T-helper 17 cell (primary cell): ENCODE data around the gene GALM. TPM values are rescaled to one million over a fixed set of nuclear protein-coding genes. Genes with fewer than 3 reads are reported as not detected.

ENCODE experiments used
- ATAC-seq: fragments of 150-1000 bp; cut with Tn5 transposase; 2 replicates; pipeline ENCODE4 v1.10.0; 2021; ENCODE audit warnings: mild to moderate bottlenecking, moderate library complexity
- DNase-seq, 3 donors: peaks; one replicate each; pipeline versions ENCODE4 v3.0.0 to v3.0.0-alpha.2; 2020 to 2021
- H3K9me3 ChIP-seq: one replicate; pipeline ENCODE4 v1.7.0; 2013; ENCODE audit warnings: low read length, mild to moderate bottlenecking; ENCODE audit not compliant: control insufficient read depth, poor library complexity, severe bottlenecking
- H3K27ac Mint-ChIP-seq: one replicate; pipeline ENCODE4 v1.8.0; 2022; ENCODE audit warnings: mild to moderate bottlenecking, moderate library complexity, mixed read lengths
- H3K27me3 Mint-ChIP-seq: one replicate; pipeline ENCODE4 v1.8.0; 2022; ENCODE audit warnings: mixed read lengths
- H3K36me3 Mint-ChIP-seq: one replicate; pipeline ENCODE4 v1.8.0; 2022; ENCODE audit warnings: low read depth, mixed read lengths
- H3K4me1 Mint-ChIP-seq: one replicate; pipeline ENCODE4 v1.8.0; 2022; ENCODE audit warnings: mild to moderate bottlenecking, mixed read lengths
- H3K4me3 Mint-ChIP-seq: one replicate; pipeline ENCODE4 v1.8.0; 2022; ENCODE audit warnings: mild to moderate bottlenecking, moderate library complexity, mixed read lengths
- total RNA-seq, 4 donors: library from RNA in 2 of 4; stranded (reverse) in 2 of 4; gene quantifications; one replicate each; pipeline ENCODE4 v1.2.3 and lab custom pipeline; 2022 to 2026

The GALM gene
- total RNA-seq, 2 donors from 2014 or later, result 18.5 to 28.3 TPM

GRCh38 chr2:38765551-38765950, 99.6 kb downstream of the GALM start:
- ATAC-seq (no peak), DNase-seq (no peak)
- no peaks in the 10 kb centered on the region for H3K9me3 ChIP-seq
- Mint-ChIP-seq H3K36me3 (no peaks in the 10 kb centered on the region), H3K4me3 (no peak overlapping the region), H3K27ac (no peak overlapping the region), H3K4me1 (no peaks in the 10 kb centered on the region), H3K27me3 (no peaks in the 10 kb centered on the region)

GRCh38 chr2:38771632-38772031, 105.7 kb downstream of the GALM start:
- no peak for DNase-seq
- no peak overlapping the region for H3K4me3 Mint-ChIP-seq
- ATAC-seq, result no peak
- no peak overlapping the region for H3K27ac Mint-ChIP-seq
- H3K4me1 Mint-ChIP-seq, result no peaks in the 10 kb centered on the region
- H3K27me3 Mint-ChIP-seq, result peaks cover 22% of the 10 kb centered on the region
- no peaks in the 10 kb centered on the region for H3K36me3 Mint-ChIP-seq
- no peaks in the 10 kb centered on the region for H3K9me3 ChIP-seq

- H3K4me1 Mint-ChIP-seq, result peaks cover 7% of the 10 kb centered on the region
- no peak for DNase-seq
- peak overlapping the region; percentile 7 for H3K4me3 Mint-ChIP-seq
- H3K27ac Mint-ChIP-seq, result no peak overlapping the region
- H3K36me3 Mint-ChIP-seq, result no peaks in the 10 kb centered on the region
- ATAC-seq, result no peak
- H3K9me3 ChIP-seq, result no peaks in the 10 kb centered on the region
- peaks cover 22% of the 10 kb centered on the region for H3K27me3 Mint-ChIP-seq
Observed at GRCh38 chr2:38775097-38775920, 109.4 kb downstream of the GALM start.

GRCh38 chr2:38775921-38776225, 110.0 kb downstream of the GALM start:
- Mint-ChIP-seq H3K27ac (no peak overlapping the region), H3K27me3 (peaks cover 22% of the 10 kb centered on the region), H3K36me3 (no peaks in the 10 kb centered on the region), H3K4me1 (peaks cover 7% of the 10 kb centered on the region), H3K4me3 (no peak overlapping the region)
- ATAC-seq, result no peak
- DNase-seq, result no peak
- no peaks in the 10 kb centered on the region for H3K9me3 ChIP-seq

- H3K9me3 ChIP-seq, result no peaks in the 10 kb centered on the region
- Mint-ChIP-seq H3K36me3 (peaks cover 2% of the 10 kb centered on the region), H3K27ac (no peak overlapping the region), H3K4me3 (no peak overlapping the region), H3K4me1 (peaks cover 10% of the 10 kb centered on the region), H3K27me3 (peaks cover 22% of the 10 kb centered on the region)
- no peak for ATAC-seq
- DNase-seq, result no peak
Observed at GRCh38 chr2:38776531-38776930, 110.6 kb downstream of the GALM start.

GRCh38 chr2:38778687-38779082, 112.8 kb downstream of the GALM start:
- DNase-seq (no peak), ATAC-seq (no peak)
- H3K4me1 Mint-ChIP-seq, result peaks cover 13% of the 10 kb centered on the region
- no peaks in the 10 kb centered on the region for H3K9me3 ChIP-seq
- H3K4me3 Mint-ChIP-seq, result peak overlapping the region; percentile 99
- H3K27ac Mint-ChIP-seq, result peak overlapping the region; percentile 99
- peaks cover 22% of the 10 kb centered on the region for H3K27me3 Mint-ChIP-seq
- H3K36me3 Mint-ChIP-seq, result peaks cover 4% of the 10 kb centered on the region

- H3K4me1 Mint-ChIP-seq, result peaks cover 6% of the 10 kb centered on the region
- no peaks in the 10 kb centered on the region for H3K27me3 Mint-ChIP-seq
- no peak overlapping the region for H3K27ac Mint-ChIP-seq
- ATAC-seq (no peak), DNase-seq (no peak)
- H3K9me3 ChIP-seq, result no peaks in the 10 kb centered on the region
- H3K4me3 Mint-ChIP-seq, result no peak overlapping the region
- peaks cover 4% of the 10 kb centered on the region for H3K36me3 Mint-ChIP-seq
Observed at GRCh38 chr2:38783586-38783985, 117.7 kb downstream of the GALM start.

Other genes starting within 250 kb of the GALM start
- 10 to 100 TPM; 81.5 to 91.5 TPM for gene HNRNPLL, start 63.2 kb upstream of the GALM start, total RNA-seq
- 100 to 1,000 TPM; 558 to 772 TPM for gene SRSF7, start 85.2 kb downstream of the GALM start, total RNA-seq
- 1 to 10 TPM; 3.2 to 4.3 TPM for gene GEMIN6, start 112.1 kb downstream of the GALM start, total RNA-seq
- gene DHX57, start 209.8 kb downstream of the GALM start, total RNA-seq, result 10 to 100 TPM; 13.8 to 20.0 TPM
- 1 to 10 TPM; 1.4 to 2.7 TPM for gene MORN2, start 209.9 kb downstream of the GALM start, total RNA-seq
- not detected for gene ARHGEF33, start 223.8 kb downstream of the GALM start, total RNA-seq